22Rv1 (cell line): ENCODE data around the gene LDLRAD4.

Experiments used
- H3K27ac ChIP-seq: fragments of 450-650 bp; 2 replicates; pipeline ENCODE4 v1.5.1; 2017
- CTCF ChIP-seq: fragments of 450-650 bp; IDR thresholded peaks from 2 replicates; pipeline ENCODE4 v1.5.1; 2017; ENCODE audit warnings: mild to moderate bottlenecking
- ZFX ChIP-seq: fragments of 450-650 bp; IDR thresholded peaks from 2 replicates; pipeline ENCODE4 v1.6.1; 2017; ENCODE audit warnings: antibody characterized with exemption, borderline replicate concordance

The LDLRAD4 gene

GRCh38 chr18:13592246-13592645 is 373.7 kb downstream of the LDLRAD4 start:
- TF ChIP-seq ZFX, result no peak
- TF ChIP-seq CTCF, result no peak
- no peak overlapping the region for H3K27ac ChIP-seq

- TF ChIP-seq ZFX (no peak), CTCF (no peak)
- H3K27ac ChIP-seq, result no peak overlapping the region
These were observed 376.0 kb downstream of the LDLRAD4 start for GRCh38 chr18:13594551-13594950.

GRCh38 chr18:13597068-13597467 is 378.5 kb downstream of the LDLRAD4 start:
- TF ChIP-seq ZFX (no peak), CTCF (no peak)
- H3K27ac ChIP-seq, result no peak overlapping the region

GRCh38 chr18:13598591-13598990 is 380.0 kb downstream of the LDLRAD4 start:
- no peak overlapping the region for H3K27ac ChIP-seq
- TF ChIP-seq CTCF (no peak), ZFX (no peak)

- H3K27ac ChIP-seq, result no peak overlapping the region
- TF ChIP-seq CTCF (no peak), ZFX (no peak)
These were observed 380.5 kb downstream of the LDLRAD4 start for GRCh38 chr18:13599031-13599430.

- no peak overlapping the region for H3K27ac ChIP-seq
- TF ChIP-seq ZFX, result no peak
- no peak for TF ChIP-seq CTCF
These were observed 384.9 kb downstream of the LDLRAD4 start for GRCh38 chr18:13603304-13604019.

- TF ChIP-seq ZFX, result no peak
- no peak for TF ChIP-seq CTCF
- H3K27ac ChIP-seq, result no peak overlapping the region
These were observed 386.2 kb downstream of the LDLRAD4 start for GRCh38 chr18:13604786-13605185.
